Spleen (tissue), 11 donors: ENCODE measurements around the gene CAPG. TPM values are rescaled to one million over a fixed set of nuclear protein-coding genes. Genes with fewer than 3 reads are reported as not detected.
"Not testable (repeated sequence)": the region's sequence is repeated elsewhere in the genome, so short reads cannot be mapped to it uniquely, and the experiment has no call there.

ENCODE experiments used
- DNase-seq: peaks from one replicate; pipeline ENCODE4 v3.0.0-alpha.2; 2020
- H3K27ac ChIP-seq, 8 donors: fragments of 200-600 bp; sonication (generic) in 7 of 8; 1 replicate in 4 of 8; 2 replicates in 4 of 8; pipeline versions ENCODE4 v1.5.0 to v1.8.0; 2016 to 2021; ENCODE audit warnings: inconsistent platforms in 4 of 8, mild to moderate bottlenecking in 4 of 8, moderate library complexity in 1 of 8
- H3K27me3 ChIP-seq, 7 donors: fragments of 200-600 bp; sonication (generic) in 6 of 7; replicated peaks in 1 of 7; 1 replicate in 4 of 7; 2 replicates in 3 of 7; pipeline versions ENCODE4 v1.5.0 to v1.8.0; 2016 to 2021; ENCODE audit warnings: inconsistent platforms in 3 of 7, mild to moderate bottlenecking in 1 of 7
- H3K36me3 ChIP-seq, 6 donors: fragments of 200-600 bp; sonication (generic) in 5 of 6; 1 replicate in 4 of 6; 2 replicates in 2 of 6; pipeline versions ENCODE4 v1.5.0 to v1.8.0; 2016 to 2021; ENCODE audit warnings: inconsistent platforms in 2 of 6
- H3K4me1 ChIP-seq, 6 donors: fragments of 200-600 bp; sonication (generic) in 5 of 6; 1 replicate in 3 of 6; 2 replicates in 3 of 6; pipeline versions ENCODE4 v1.5.0 to v1.8.0; 2016 to 2021; ENCODE audit warnings: inconsistent platforms in 3 of 6
- H3K4me3 ChIP-seq, 8 donors: fragments of 200-600 bp; sonication (generic) in 7 of 8; 1 replicate in 4 of 8; 2 replicates in 4 of 8; pipeline versions ENCODE4 v1.5.0 to v1.8.0; 2016 to 2021; ENCODE audit warnings: inconsistent platforms in 4 of 8, mild to moderate bottlenecking in 4 of 8, moderate library complexity in 2 of 8
- H3K9me3 ChIP-seq, 8 donors: fragments of 200-600 bp; sonication (generic) in 7 of 8; 1 replicate in 4 of 8; 2 replicates in 4 of 8; pipeline versions ENCODE4 v1.5.0 to v1.8.0; 2016 to 2021; ENCODE audit warnings: inconsistent platforms in 4 of 8
- POLR2A ChIP-seq, 3 donors: fragments of 450-650 bp; IDR thresholded peaks; one replicate each; pipeline ENCODE4 v1.5.1; 2017; ENCODE audit warnings: antibody characterized with exemption in 3 of 3, mild to moderate bottlenecking in 1 of 3
- POLR2AphosphoS5 ChIP-seq, 3 donors: sonication (generic); formaldehyde crosslinking; IDR thresholded peaks; one replicate each; pipeline ENCODE4 v1.5.1; 2017; ENCODE audit warnings: antibody characterized with exemption in 3 of 3
- WGBS, 5 donors: extraction: QIAGEN DNeasy Blood & Tissue Kit in 3 of 5; methylation state at CpG; one replicate each; pipeline versions ENCODE4 v1.1.5 to v1.1.7; 2013 to 2018; 5-methylcytosine and 5-hydroxymethylcytosine counted together
- intact Hi-C: fragments of 100-400 bp; cut with DNase I; formaldehyde crosslinking; loops from one replicate; pipeline ENCODE4 v1.15.0; 2023; ENCODE audit warnings: low total_unique reads
- polyA plus RNA-seq, 3 donors: library from polyadenylated mRNA; stranded (reverse); fragments of 200-250 nt; gene quantifications; one replicate each; pipeline ENCODE4 v1.2.1, GENCODE V29; 2013
- total RNA-seq, 7 donors: library from RNA; depleted of rRNA in 3 of 7; stranded (reverse); fragments of >200 nt in 3 of 7; fragmentation: NEBNext Ultra II Directional in 4 of 7; extraction: Animal tissue kit (Norgen Biotek cat#: 25700) in 4 of 7; gene quantifications; one replicate each; pipeline versions ENCODE4 v1.1.0 to v1.2.1, GENCODE V29; 2016 to 2021
- TF ChIP-seq, protein P1 (sequence below), 11 experiments: fragments of 200-600 bp in 7 of 11; fragments of 450-650 bp in 4 of 11; sonication (generic) in 4 of 11; IDR thresholded peaks in 8 of 11; conservative IDR thresholded peaks in 3 of 11; 1 replicate in 7 of 11; 2 replicates in 4 of 11; pipeline versions ENCODE4 v1.4.0 to v1.8.0; 2016 to 2021; ENCODE audit warnings: antibody characterized with exemption in 11 of 11, inconsistent platforms in 4 of 11, mild to moderate bottlenecking in 1 of 11
- donor health status: healthy with polysubstance abuse.
- donor health status: DM: no; HTN: no; CAD: no; lungs with moderate emphysema.
- donor health status: DM: no; HTN: no; CAD: no.
- donor health status: Bipolar disorder and iron deficiency.
- donor health status: healthy.
- donor health status: DM: no; HTN: no; CAD: no.
- donor health status: DM: yes; HTN: yes; CAD: no.

CAPG gene
- total and polyA plus RNA-seq, 10 donors = 31.1 to 196 (median 59.0) TPM

DNA sequence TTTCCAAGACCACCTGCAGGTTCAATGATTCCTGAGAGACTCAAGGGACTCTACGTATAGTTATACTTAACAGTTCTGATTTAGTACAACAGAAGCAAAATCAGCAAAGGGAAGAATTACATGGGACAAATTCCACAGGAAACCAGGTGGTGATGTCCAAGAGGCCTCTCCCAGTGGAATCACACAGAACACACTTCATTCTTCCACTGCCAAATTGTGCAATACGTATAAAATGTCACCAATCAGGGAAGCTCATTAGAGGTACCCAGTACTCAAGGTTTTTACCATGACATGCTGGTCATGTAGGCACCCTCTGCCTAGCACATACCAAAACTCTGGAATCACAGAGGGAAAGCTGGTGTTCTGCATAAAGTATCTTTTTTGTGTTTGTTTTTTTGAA is 22.4 kb downstream of the CAPG start:
- TF ChIP-seq, protein P1, sequence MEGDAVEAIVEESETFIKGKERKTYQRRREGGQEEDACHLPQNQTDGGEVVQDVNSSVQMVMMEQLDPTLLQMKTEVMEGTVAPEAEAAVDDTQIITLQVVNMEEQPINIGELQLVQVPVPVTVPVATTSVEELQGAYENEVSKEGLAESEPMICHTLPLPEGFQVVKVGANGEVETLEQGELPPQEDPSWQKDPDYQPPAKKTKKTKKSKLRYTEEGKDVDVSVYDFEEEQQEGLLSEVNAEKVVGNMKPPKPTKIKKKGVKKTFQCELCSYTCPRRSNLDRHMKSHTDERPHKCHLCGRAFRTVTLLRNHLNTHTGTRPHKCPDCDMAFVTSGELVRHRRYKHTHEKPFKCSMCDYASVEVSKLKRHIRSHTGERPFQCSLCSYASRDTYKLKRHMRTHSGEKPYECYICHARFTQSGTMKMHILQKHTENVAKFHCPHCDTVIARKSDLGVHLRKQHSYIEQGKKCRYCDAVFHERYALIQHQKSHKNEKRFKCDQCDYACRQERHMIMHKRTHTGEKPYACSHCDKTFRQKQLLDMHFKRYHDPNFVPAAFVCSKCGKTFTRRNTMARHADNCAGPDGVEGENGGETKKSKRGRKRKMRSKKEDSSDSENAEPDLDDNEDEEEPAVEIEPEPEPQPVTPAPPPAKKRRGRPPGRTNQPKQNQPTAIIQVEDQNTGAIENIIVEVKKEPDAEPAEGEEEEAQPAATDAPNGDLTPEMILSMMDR (IDR thresholded peaks at IDR 0.05 in 8 of 11, conservative IDR thresholded peaks at IDR 0.05 in 3 of 11) = no peak
- no peak for TF ChIP-seq POLR2AphosphoS5 (IDR thresholded peaks at IDR 0.05)
- no peak for TF ChIP-seq POLR2A (IDR thresholded peaks at IDR 0.05)
- intact Hi-C loops = no loop called here
- no peaks in the 10 kb centered on the region for H3K27me3 ChIP-seq
- H3K4me3 ChIP-seq = no peak overlapping the region
- no peaks in the 10 kb centered on the region for H3K9me3 ChIP-seq
- no peak for DNase-seq
- 93 to 96% (median 96%) methylated on average over 2 of the region's 2 CpGs for WGBS, 5 donors
- H3K36me3 ChIP-seq = peaks cover 0 to 100% (median 53%) of the 10 kb centered on the region in 6 donors
- peaks cover 0 to 18% (median 13%) of the 10 kb centered on the region in 6 donors for H3K4me1 ChIP-seq
- no peak overlapping the region for H3K27ac ChIP-seq

DNA sequence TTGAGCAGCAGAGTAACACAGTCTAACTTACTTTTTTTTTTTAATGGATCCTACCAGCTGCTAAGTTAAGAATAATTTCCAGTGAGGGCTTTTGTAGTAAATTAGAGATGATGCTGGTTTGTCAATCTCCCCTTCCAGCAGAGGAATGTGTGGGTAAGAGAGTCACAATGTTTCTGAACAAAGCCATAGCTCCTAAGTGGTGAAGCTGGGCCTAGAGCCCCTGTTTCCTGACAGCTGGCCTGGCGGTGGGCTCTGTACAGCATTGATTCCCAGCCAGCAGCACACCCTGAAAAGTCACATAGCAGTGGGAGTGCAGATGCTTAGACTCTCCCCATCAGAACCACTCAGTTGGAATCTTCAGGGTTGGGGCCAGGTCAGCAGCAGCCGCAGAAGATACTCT is 24.4 kb downstream of the CAPG start:
- no peak for DNase-seq
- intact Hi-C loops = no loop called here
- peaks cover 0 to 100% (median 54%) of the 10 kb centered on the region in 6 donors for H3K36me3 ChIP-seq
- H3K27ac ChIP-seq = no peak overlapping the region
- TF ChIP-seq, protein P1 (IDR thresholded peaks at IDR 0.05 in 8 of 11, conservative IDR thresholded peaks at IDR 0.05 in 3 of 11) = no peak
- TF ChIP-seq POLR2AphosphoS5 (IDR thresholded peaks at IDR 0.05) (no peak), POLR2A (IDR thresholded peaks at IDR 0.05) (no peak)
- 70 to 100% (median 85%) methylated on average over 2 of the region's 2 CpGs for WGBS, 5 donors
- peaks cover 0 to 1% (median under 1%) of the 10 kb centered on the region in 8 donors for H3K9me3 ChIP-seq
- no peaks in the 10 kb centered on the region for H3K27me3 ChIP-seq
- H3K4me1 ChIP-seq = no peaks in the 10 kb centered on the region
- H3K4me3 ChIP-seq = no peak overlapping the region

DNA sequence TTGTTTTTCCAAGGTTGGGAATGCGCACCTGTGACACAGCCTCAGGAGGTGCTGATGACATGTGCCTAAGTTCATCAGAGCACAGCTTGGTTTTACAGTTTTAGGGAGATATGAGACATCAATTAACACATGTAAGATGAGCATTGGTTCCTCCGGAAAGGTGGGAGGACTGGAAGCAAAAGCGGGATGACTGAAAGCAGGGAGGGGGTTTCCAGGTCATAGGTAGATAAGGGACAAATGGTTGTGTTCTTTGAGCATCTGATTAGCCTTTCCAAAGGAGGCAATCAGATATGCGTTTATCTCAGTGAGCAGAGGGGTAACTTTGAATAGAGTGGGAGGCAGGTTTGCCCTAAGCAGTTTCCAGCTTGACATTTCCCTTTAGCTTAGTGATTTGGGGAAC is 26.3 kb downstream of the CAPG start:
- Histone ChIP-seq H3K4me1 (no peaks in the 10 kb centered on the region), H3K27me3 (no peaks in the 10 kb centered on the region), H3K4me3 (no peak overlapping the region), H3K9me3 (peaks cover 0 to 18% (median 14%) of the 10 kb centered on the region in 8 donors), H3K36me3 (peaks cover 3 to 100% (median 51%) of the 10 kb centered on the region in 6 donors), H3K27ac (no peak overlapping the region)
- intact Hi-C loops = no loop called here
- 88 to 94% (median 91%) methylated on average over 4 of the region's 4 CpGs for WGBS, 5 donors
- DNase-seq = no peak
- TF ChIP-seq POLR2A (IDR thresholded peaks at IDR 0.05) (no peak), POLR2AphosphoS5 (IDR thresholded peaks at IDR 0.05) (no peak)
- TF ChIP-seq, protein P1 (IDR thresholded peaks at IDR 0.05 in 8 of 11, conservative IDR thresholded peaks at IDR 0.05 in 3 of 11) = no peak

DNA sequence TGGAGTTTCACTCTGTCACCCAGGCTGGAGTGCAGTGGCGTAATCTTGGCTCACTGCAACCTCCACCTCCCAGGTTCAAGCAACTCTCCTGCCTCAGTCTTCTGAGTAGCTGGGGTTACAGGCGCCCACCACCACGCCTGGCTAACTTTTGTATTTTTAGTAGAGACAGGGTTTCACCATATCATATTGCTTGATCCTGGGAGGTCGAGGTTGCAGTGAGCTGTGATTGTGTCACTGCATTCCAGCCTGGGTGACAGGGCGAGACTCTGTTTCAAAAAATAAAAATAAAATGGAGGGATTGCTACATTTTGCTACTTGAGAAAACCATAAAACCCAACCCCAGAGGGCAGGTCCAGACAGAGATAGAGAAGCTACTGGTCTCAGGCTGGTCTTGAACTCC is 27.0 kb downstream of the CAPG start:
- DNase-seq, H3K4me1 ChIP-seq, H3K4me3 ChIP-seq, intact Hi-C loops, H3K27ac ChIP-seq, H3K27me3 ChIP-seq: not testable (repeated sequence)
- Histone ChIP-seq H3K9me3 (peaks cover 0 to 18% (median 14%) of the 10 kb centered on the region in 8 donors), H3K36me3 (peaks cover 3 to 100% (median 51%) of the 10 kb centered on the region in 6 donors)
- WGBS, 5 donors = 73 to 97% (median 87%) methylated on average over 5 of the region's 5 CpGs

DNA sequence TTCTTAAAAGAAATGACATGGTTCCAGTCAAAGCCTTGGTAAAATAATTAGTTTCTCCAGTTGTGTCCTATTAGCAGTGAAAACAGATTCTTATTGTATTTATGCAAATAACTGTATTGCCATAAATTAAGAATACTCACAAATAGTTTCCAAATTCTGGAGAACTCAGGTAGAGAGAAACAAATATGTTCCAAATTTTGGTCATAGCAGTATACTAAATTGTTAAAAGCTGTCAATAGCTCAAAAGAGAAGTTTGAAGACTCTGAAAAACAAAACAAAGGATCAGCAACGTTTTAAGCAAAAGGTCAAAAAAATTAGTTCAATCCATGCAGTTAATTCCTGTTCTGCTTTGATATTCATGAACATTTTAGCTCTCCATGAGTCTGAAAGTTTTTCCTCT is 30.1 kb downstream of the CAPG start:
- no peak for DNase-seq
- intact Hi-C loops = no loop called here
- no peak overlapping the region for H3K27ac ChIP-seq
- H3K27me3 ChIP-seq = no peaks in the 10 kb centered on the region
- TF ChIP-seq POLR2AphosphoS5 (IDR thresholded peaks at IDR 0.05) = no peak
- no peak for TF ChIP-seq POLR2A (IDR thresholded peaks at IDR 0.05)
- TF ChIP-seq, protein P1 (IDR thresholded peaks at IDR 0.05 in 8 of 11, conservative IDR thresholded peaks at IDR 0.05 in 3 of 11) = no peak
- H3K36me3 ChIP-seq = peaks cover 3 to 99% (median 46%) of the 10 kb centered on the region in 6 donors
- no peak overlapping the region for H3K4me3 ChIP-seq
- WGBS, 5 donors = 83 to 93% (median 89%) methylated on average over 1 of the region's 1 CpG
- peaks cover 0 to 18% (median 14%) of the 10 kb centered on the region in 8 donors for H3K9me3 ChIP-seq
- no peaks in the 10 kb centered on the region for H3K4me1 ChIP-seq
